CD4-positive, CD25-positive, alpha-beta regulatory T cell (primary cell): ENCODE measurements around the gene AMIGO3. TPM values are rescaled to one million over a fixed set of nuclear protein-coding genes. Genes with fewer than 3 reads are reported as not detected.
"Not testable (repeated sequence)": the region's sequence is repeated elsewhere in the genome, so short reads cannot be mapped to it uniquely, and the experiment has no call there.

Experiments used
- ATAC-seq, 2 donors: fragments of 150-1000 bp; cut with Tn5 transposase; one replicate each; pipeline ENCODE4 v1.10.0; 2021; ENCODE audit warnings: low read depth in 2 of 2, moderate number of reproducible peaks in 2 of 2, moderate library complexity in 1 of 2
- DNase-seq, 3 donors: peaks; one replicate each; pipeline versions ENCODE4 v3.0.0 to v3.0.0-alpha.2; 2012 to 2022; ENCODE audit warnings: mixed read lengths in 1 of 3
- H3K27ac ChIP-seq: one replicate; pipeline ENCODE4 v1.7.0; 2013; ENCODE audit warnings: mild to moderate bottlenecking, low read length; ENCODE audit not compliant: insufficient read depth, poor library complexity, severe bottlenecking
- H3K27me3 ChIP-seq: one replicate; pipeline ENCODE4 v1.7.0; 2013; ENCODE audit warnings: low read length; ENCODE audit not compliant: control insufficient read depth, insufficient read depth
- H3K36me3 ChIP-seq: one replicate; pipeline ENCODE4 v1.7.0; 2013; ENCODE audit warnings: mild to moderate bottlenecking, low read length, moderate library complexity; ENCODE audit not compliant: control insufficient read depth, insufficient read depth
- H3K4me1 ChIP-seq: 2 replicates; pipeline ENCODE4 v1.7.0; 2013; ENCODE audit warnings: mild to moderate bottlenecking, low read length; ENCODE audit not compliant: insufficient read depth, control insufficient read depth, poor library complexity, severe bottlenecking
- H3K4me3 ChIP-seq: one replicate; pipeline ENCODE4 v1.7.0; 2013; ENCODE audit warnings: low read depth, mild to moderate bottlenecking, low read length, moderate library complexity
- H3K9me3 ChIP-seq, 2 experiments: 1 replicate in 1 of 2; 2 replicates in 1 of 2; pipeline ENCODE4 v1.7.0; 2013; ENCODE audit warnings: low read length in 2 of 2, mild to moderate bottlenecking in 1 of 2, moderate library complexity in 1 of 2; ENCODE audit not compliant: control insufficient read depth in 2 of 2
- H3K27ac Mint-ChIP-seq, 3 donors: one replicate each; pipeline ENCODE4 v1.8.0; 2020 to 2022; ENCODE audit warnings: mild to moderate bottlenecking in 3 of 3, mixed read lengths in 3 of 3, moderate library complexity in 2 of 3
- H3K27me3 Mint-ChIP-seq: one replicate; pipeline ENCODE4 v1.8.0; 2022; ENCODE audit warnings: mild to moderate bottlenecking, mixed read lengths
- H3K36me3 Mint-ChIP-seq: one replicate; pipeline ENCODE4 v1.8.0; 2020; ENCODE audit warnings: mixed read lengths
- H3K4me1 Mint-ChIP-seq, 4 donors: one replicate each; pipeline ENCODE4 v1.8.0; 2020 to 2022; ENCODE audit warnings: mixed read lengths in 4 of 4, mild to moderate bottlenecking in 1 of 4
- H3K4me3 Mint-ChIP-seq, 4 donors: one replicate each; pipeline ENCODE4 v1.8.0; 2020 to 2022; ENCODE audit warnings: mild to moderate bottlenecking in 4 of 4, mixed read lengths in 4 of 4, moderate library complexity in 3 of 4
- H3K9me3 Mint-ChIP-seq, 7 donors: one replicate each; pipeline ENCODE4 v1.8.0; 2020 to 2022; ENCODE audit warnings: mixed read lengths in 7 of 7, mild to moderate bottlenecking in 3 of 7, moderate library complexity in 2 of 7
- polyA plus RNA-seq, 4 donors: library from polyadenylated mRNA; unstranded; fragments of 300-500 nt; fragmentation: Illumina TruSeq; gene quantifications; one replicate each; pipeline ENCODE4 v1.2.3, GENCODE V29; 2021
- total RNA-seq: library from RNA; stranded (reverse); gene quantifications from one replicate; pipeline ENCODE4 v1.2.3, GENCODE V29; 2022

AMIGO3 gene
- total and polyA plus RNA-seq, 5 donors from 2014 or later, result 0.53 to 1.5 (median 1.1) TPM; not detected in 1

- Mint-ChIP-seq H3K4me3 (no peak overlapping the region), H3K36me3 (peaks cover 10% of the 10 kb centered on the region), H3K9me3 (no peaks in the 10 kb centered on the region), H3K4me1 (peaks cover 0 to 5% (median 0%) of the 10 kb centered on the region in 4 donors), H3K27ac (no peak overlapping the region), H3K27me3 (no peaks in the 10 kb centered on the region)
- H3K9me3 ChIP-seq, result no peaks in the 10 kb centered on the region
- no peaks in the 10 kb centered on the region for H3K4me1 ChIP-seq
- no peak for ATAC-seq
- no peak for DNase-seq
- peaks cover 19% of the 10 kb centered on the region for H3K36me3 ChIP-seq
- H3K27ac ChIP-seq, result no peak overlapping the region
- no peak overlapping the region for H3K4me3 ChIP-seq
- no peaks in the 10 kb centered on the region for H3K27me3 ChIP-seq
Observed at GRCh38 chr3:49700014-49700413, 19.5 kb downstream of the AMIGO3 start.

GRCh38 chr3:49699281-49699979 is 20.1 kb downstream of the AMIGO3 start:
- H3K4me3 Mint-ChIP-seq, result no peak overlapping the region
- peaks cover 10% of the 10 kb centered on the region for H3K36me3 Mint-ChIP-seq
- Histone ChIP-seq H3K4me1 (no peaks in the 10 kb centered on the region), H3K27me3 (no peaks in the 10 kb centered on the region), H3K27ac (no peak overlapping the region), H3K9me3 (no peaks in the 10 kb centered on the region), H3K4me3 (no peak overlapping the region), H3K36me3 (peaks cover 20% of the 10 kb centered on the region)
- no peak overlapping the region for H3K27ac Mint-ChIP-seq
- H3K27me3 Mint-ChIP-seq, result no peaks in the 10 kb centered on the region
- DNase-seq, result no peak
- ATAC-seq, result no peak
- H3K4me1 Mint-ChIP-seq, result peaks cover 0 to 5% (median 0%) of the 10 kb centered on the region in 4 donors
- no peaks in the 10 kb centered on the region for H3K9me3 Mint-ChIP-seq

GRCh38 chr3:49695350-49696015 is 24.0 kb downstream of the AMIGO3 start:
- H3K4me1 ChIP-seq, H3K27ac ChIP-seq, H3K4me3 Mint-ChIP-seq, H3K36me3 Mint-ChIP-seq, H3K27me3 ChIP-seq, H3K9me3 ChIP-seq, H3K27me3 Mint-ChIP-seq, H3K27ac Mint-ChIP-seq, DNase-seq, H3K36me3 ChIP-seq, ATAC-seq, H3K9me3 Mint-ChIP-seq, H3K4me3 ChIP-seq: not testable (repeated sequence)
- H3K4me1 Mint-ChIP-seq, result peaks cover 7 to 23% (median 18%) of the 10 kb centered on the region in 4 donors

GRCh38 chr3:49694409-49695070 is 24.9 kb downstream of the AMIGO3 start:
- Mint-ChIP-seq H3K27ac (peak overlapping the region in 1 of 3 donors; percentile 23), H3K4me1 (peaks cover 10 to 32% (median 26%) of the 10 kb centered on the region in 4 donors), H3K4me3 (peak overlapping the region in 2 of 4 donors; percentile 61 to 77)
- H3K36me3 ChIP-seq, ATAC-seq, DNase-seq, H3K27ac ChIP-seq, H3K4me3 ChIP-seq, H3K27me3 ChIP-seq, H3K9me3 Mint-ChIP-seq, H3K36me3 Mint-ChIP-seq, H3K9me3 ChIP-seq, H3K27me3 Mint-ChIP-seq: not testable (repeated sequence)
- peaks cover 16% of the 10 kb centered on the region for H3K4me1 ChIP-seq

GRCh38 chr3:49691481-49691880 is 28.0 kb downstream of the AMIGO3 start:
- H3K36me3 Mint-ChIP-seq, H3K9me3 ChIP-seq, H3K9me3 Mint-ChIP-seq, H3K27me3 ChIP-seq, DNase-seq, H3K27ac Mint-ChIP-seq, H3K27ac ChIP-seq, H3K4me3 ChIP-seq, H3K36me3 ChIP-seq, ATAC-seq: not testable (repeated sequence)
- H3K4me1 Mint-ChIP-seq, result peaks cover 10 to 48% (median 33%) of the 10 kb centered on the region in 4 donors
- H3K4me3 Mint-ChIP-seq, result peak overlapping the region; percentile 69 to 98 (median 96)
- H3K4me1 ChIP-seq, result peaks cover 32% of the 10 kb centered on the region
- H3K27me3 Mint-ChIP-seq, result peaks cover 16% of the 10 kb centered on the region

GRCh38 chr3:49690856-49691255 is 28.6 kb downstream of the AMIGO3 start:
- not testable (repeated sequence) for DNase-seq, H3K27me3 ChIP-seq, ATAC-seq, H3K9me3 Mint-ChIP-seq, H3K36me3 ChIP-seq, H3K9me3 ChIP-seq, H3K27ac ChIP-seq, H3K36me3 Mint-ChIP-seq, H3K4me3 ChIP-seq
- Mint-ChIP-seq H3K4me1 (peaks cover 10 to 50% (median 33%) of the 10 kb centered on the region in 4 donors), H3K27me3 (peaks cover 16% of the 10 kb centered on the region), H3K4me3 (peak overlapping the region; percentile 96 to 98 (median 98)), H3K27ac (peak overlapping the region in 1 of 3 donors; percentile 82)
- H3K4me1 ChIP-seq, result peaks cover 36% of the 10 kb centered on the region

- not testable (repeated sequence) for H3K36me3 ChIP-seq, H3K36me3 Mint-ChIP-seq, H3K9me3 Mint-ChIP-seq, H3K27me3 ChIP-seq, H3K9me3 ChIP-seq, DNase-seq, ATAC-seq
- peaks cover 10 to 53% (median 33%) of the 10 kb centered on the region in 4 donors for H3K4me1 Mint-ChIP-seq
- H3K4me3 Mint-ChIP-seq, result peak overlapping the region; percentile 96 to 98 (median 98)
- H3K27ac Mint-ChIP-seq, result peak overlapping the region in 2 of 3 donors; percentile 94 to 95
- peaks cover 16% of the 10 kb centered on the region for H3K27me3 Mint-ChIP-seq
- Histone ChIP-seq H3K4me1 (peaks cover 36% of the 10 kb centered on the region), H3K27ac (peak overlapping the region; percentile 74), H3K4me3 (peak overlapping the region; percentile 77)
Observed at GRCh38 chr3:49689908-49690624, 29.4 kb downstream of the AMIGO3 start.
